Thymus (tissue), 11 donors: ENCODE results near the gene ATP5PB. TPM values are rescaled to one million over a fixed set of nuclear protein-coding genes. Genes with fewer than 3 reads are reported as not detected.

ENCODE experiments used
- DNase-seq, 9 donors: peaks; one replicate each; pipeline ENCODE4 v3.0.0-alpha.2; 2013; ENCODE audit warnings: low spot score in 9 of 9, low read depth in 6 of 9, missing footprints in 1 of 9
- H3K27ac ChIP-seq, 2 donors: one replicate each; pipeline ENCODE4 v1.5.1; 2013; ENCODE audit warnings: control low read depth in 1 of 2, low read depth in 1 of 2, low read length in 1 of 2, mild to moderate bottlenecking in 1 of 2, moderate library complexity in 1 of 2
- H3K27me3 ChIP-seq, 2 donors: one replicate each; pipeline ENCODE4 v1.5.1; 2013; ENCODE audit warnings: low read length in 1 of 2; ENCODE audit not compliant: control insufficient read depth in 2 of 2, insufficient read depth in 1 of 2
- H3K36me3 ChIP-seq, 2 donors: one replicate each; pipeline ENCODE4 v1.5.1; 2013; ENCODE audit warnings: low read length in 1 of 2, mild to moderate bottlenecking in 1 of 2, moderate library complexity in 1 of 2; ENCODE audit not compliant: control insufficient read depth in 2 of 2, insufficient read depth in 2 of 2
- H3K4me1 ChIP-seq, 2 donors: one replicate each; pipeline ENCODE4 v1.5.1; 2013; ENCODE audit warnings: low read length in 2 of 2; ENCODE audit not compliant: control insufficient read depth in 2 of 2, insufficient read depth in 2 of 2
- H3K4me3 ChIP-seq, 2 donors: one replicate each; pipeline ENCODE4 v1.5.1; 2013; ENCODE audit warnings: low read length in 2 of 2, control low read depth in 1 of 2, mild to moderate bottlenecking in 1 of 2
- H3K9me3 ChIP-seq, 2 donors: one replicate each; pipeline ENCODE4 v1.5.1; 2013; ENCODE audit warnings: low read length in 1 of 2, mild to moderate bottlenecking in 1 of 2; ENCODE audit not compliant: control insufficient read depth in 2 of 2, insufficient read depth in 1 of 2
- WGBS: extraction: QIAGEN DNeasy Blood & Tissue Kit; methylation state at CpG from one replicate; pipeline ENCODE4 v1.1.7; 2013; 5-methylcytosine and 5-hydroxymethylcytosine counted together
- polyA plus RNA-seq: library from polyadenylated mRNA; stranded (reverse); fragments of 200-250 nt; gene quantifications from one replicate; pipeline ENCODE4 v1.2.3, GENCODE V29; 2013
- total RNA-seq: library from RNA; stranded (reverse); fragments of 120-200 nt; gene quantifications from one replicate; pipeline ENCODE4 v1.2.4, GENCODE V29; 2013
- donor health status: healthy.

ATP5PB gene
- total and polyA plus RNA-seq, 2 donors: 311 to 522 TPM

GRCh38 chr1:111441573-111442192 lies 7.6 kb upstream of the ATP5PB start:
- Histone ChIP-seq H3K4me1 (no peaks in the 10 kb centered on the region), H3K9me3 (no peaks in the 10 kb centered on the region), H3K36me3 (peaks cover 44 to 81% of the 10 kb centered on the region in 2 donors), H3K4me3 (no peak overlapping the region), H3K27me3 (no peaks in the 10 kb centered on the region), H3K27ac (no peak overlapping the region)
- DNase-seq: peak in 8 of 9 donors; percentile 19 to 79 (median 46)
- 78% methylated on average over 9 of the region's 9 CpGs for WGBS

- WGBS: 86% methylated on average over 4 of the region's 4 CpGs
- H3K27ac ChIP-seq: no peak overlapping the region
- no peaks in the 10 kb centered on the region for H3K9me3 ChIP-seq
- no peak for DNase-seq
- peaks cover 41 to 85% of the 10 kb centered on the region in 2 donors for H3K36me3 ChIP-seq
- peaks cover 3 to 7% of the 10 kb centered on the region in 2 donors for H3K4me1 ChIP-seq
- H3K4me3 ChIP-seq: no peak overlapping the region
- no peaks in the 10 kb centered on the region for H3K27me3 ChIP-seq
Measured at GRCh38 chr1:111442457-111442856, 6.8 kb upstream of the ATP5PB start.

GRCh38 chr1:111444031-111444430 lies 5.2 kb upstream of the ATP5PB start:
- H3K4me3 ChIP-seq: no peak overlapping the region
- peaks cover 13 to 15% of the 10 kb centered on the region in 2 donors for H3K4me1 ChIP-seq
- no peaks in the 10 kb centered on the region for H3K27me3 ChIP-seq
- 96% methylated on average over 3 of the region's 3 CpGs for WGBS
- no peak for DNase-seq
- no peaks in the 10 kb centered on the region for H3K9me3 ChIP-seq
- no peak overlapping the region for H3K27ac ChIP-seq
- H3K36me3 ChIP-seq: peaks cover 37 to 74% of the 10 kb centered on the region in 2 donors

- WGBS: 98% methylated on average over 4 of the region's 4 CpGs
- peaks cover 25 to 58% of the 10 kb centered on the region in 2 donors for H3K36me3 ChIP-seq
Measured at GRCh38 chr1:111446546-111446945, 2.7 kb upstream of the ATP5PB start.

GRCh38 chr1:111446967-111447892 lies 2.0 kb upstream of the ATP5PB start:
- WGBS: 88% methylated on average over 4 of the region's 4 CpGs
- peaks cover 0 to 3% of the 10 kb centered on the region in 2 donors for H3K9me3 ChIP-seq
- peaks cover 18 to 53% of the 10 kb centered on the region in 2 donors for H3K36me3 ChIP-seq
- H3K4me1 ChIP-seq: peaks cover 22 to 23% of the 10 kb centered on the region in 2 donors
- peak in 1 of 9 donors; percentile 19 for DNase-seq
- H3K4me3 ChIP-seq: no peak overlapping the region
- no peaks in the 10 kb centered on the region for H3K27me3 ChIP-seq
- no peak overlapping the region for H3K27ac ChIP-seq

More at GRCh38 chr1:111446546-111446945, 2.7 kb upstream of the ATP5PB start:
- no peak for DNase-seq
- peak overlapping the region in 1 of 2 donors; percentile 46 for H3K27ac ChIP-seq
- H3K4me3 ChIP-seq: no peak overlapping the region
- H3K9me3 ChIP-seq: peaks cover 0 to 3% of the 10 kb centered on the region in 2 donors
- H3K4me1 ChIP-seq: peaks cover 22 to 23% of the 10 kb centered on the region in 2 donors
- no peaks in the 10 kb centered on the region for H3K27me3 ChIP-seq

- H3K4me3 ChIP-seq: peak overlapping the region; percentile 83 to 90
- peaks cover 5 to 45% of the 10 kb centered on the region in 2 donors for H3K36me3 ChIP-seq
- H3K27me3 ChIP-seq: no peaks in the 10 kb centered on the region
- WGBS: 1% methylated on average over 25 of the region's 25 CpGs
- peak in 1 of 9 donors; percentile 14 for DNase-seq
- peaks cover 22 to 23% of the 10 kb centered on the region in 2 donors for H3K4me1 ChIP-seq
- H3K9me3 ChIP-seq: peaks cover 0 to 3% of the 10 kb centered on the region in 2 donors
- peak overlapping the region; percentile 46 to 72 for H3K27ac ChIP-seq
Measured at GRCh38 chr1:111448482-111448917, 764 bp upstream of the ATP5PB start.

GRCh38 chr1:111449703-111450017 lies 396 bp downstream of the ATP5PB start:
- WGBS: under 1% methylated on average over 8 of the region's 8 CpGs
- no peak for DNase-seq
- H3K36me3 ChIP-seq: peaks cover 5 to 43% of the 10 kb centered on the region in 2 donors
- H3K9me3 ChIP-seq: peaks cover 0 to 3% of the 10 kb centered on the region in 2 donors
- peak overlapping the region; percentile 72 to 74 for H3K27ac ChIP-seq
- no peaks in the 10 kb centered on the region for H3K27me3 ChIP-seq
- peaks cover 22 to 23% of the 10 kb centered on the region in 2 donors for H3K4me1 ChIP-seq
- peak overlapping the region; percentile 83 to 90 for H3K4me3 ChIP-seq

- H3K27ac ChIP-seq: no peak overlapping the region
- H3K9me3 ChIP-seq: peaks cover 0 to 3% of the 10 kb centered on the region in 2 donors
- peak overlapping the region; percentile 83 to 90 for H3K4me3 ChIP-seq
- peaks cover 22 to 23% of the 10 kb centered on the region in 2 donors for H3K4me1 ChIP-seq
- no peaks in the 10 kb centered on the region for H3K27me3 ChIP-seq
- H3K36me3 ChIP-seq: peaks cover 5 to 37% of the 10 kb centered on the region in 2 donors
- DNase-seq: no peak
- 64% methylated on average over 3 of the region's 3 CpGs for WGBS
Measured at GRCh38 chr1:111450185-111450584, 921 bp downstream of the ATP5PB start.

GRCh38 chr1:111452581-111452980 lies 3.3 kb downstream of the ATP5PB start:
- Histone ChIP-seq H3K27ac (no peak overlapping the region), H3K36me3 (peaks cover 10 to 36% of the 10 kb centered on the region in 2 donors), H3K4me3 (no peak overlapping the region), H3K27me3 (no peaks in the 10 kb centered on the region), H3K9me3 (peaks cover 0 to 3% of the 10 kb centered on the region in 2 donors), H3K4me1 (peaks cover 15 to 19% of the 10 kb centered on the region in 2 donors)
- no peak for DNase-seq
- WGBS: 96% methylated on average over 3 of the region's 3 CpGs
